Posterior cingulate gyrus (tissue), 11 donors: ENCODE results near the gene ZBED4.

Experiments used
- DNase-seq, 10 donors: peaks; one replicate each; pipeline versions ENCODE4 v3.0.0 to v3.0.0-alpha.2; 2020 to 2021; ENCODE audit warnings: mixed read lengths in 3 of 10
- intact Hi-C: fragments of 100-400 bp; cut with DNase I; formaldehyde crosslinking; loops from one replicate; pipeline ENCODE4 v1.15.1; 2023

Gene ZBED4

DNA sequence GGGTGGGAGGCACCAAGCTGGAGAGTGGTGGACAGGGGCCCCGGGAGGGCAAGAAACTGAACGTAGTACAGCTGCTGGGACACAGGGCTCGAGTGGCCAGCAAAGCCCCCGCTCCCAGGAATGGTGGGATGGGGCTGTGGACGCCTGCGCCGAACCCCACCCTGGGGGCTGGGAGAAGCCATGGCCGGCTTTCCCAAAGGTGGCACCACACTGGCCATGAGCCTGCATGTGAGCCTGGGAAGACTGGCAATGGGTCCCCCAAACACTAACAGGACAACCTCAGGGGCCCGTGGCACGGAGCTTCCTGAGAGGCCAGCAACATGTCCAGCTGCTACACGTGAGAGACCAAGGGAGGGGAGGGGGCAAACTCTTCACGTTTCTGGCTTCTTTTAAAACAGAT, 60.6 kb downstream of the ZBED4 start:
- peak in 2 of 10 donors; percentile 65 to 75 for DNase-seq
- intact Hi-C loops: no loop called here

- no peak for DNase-seq
- intact Hi-C loops: no loop called here
Measured at GRCh38 chr22:49915610-49916009, 62.0 kb downstream of the ZBED4 start.

DNA sequence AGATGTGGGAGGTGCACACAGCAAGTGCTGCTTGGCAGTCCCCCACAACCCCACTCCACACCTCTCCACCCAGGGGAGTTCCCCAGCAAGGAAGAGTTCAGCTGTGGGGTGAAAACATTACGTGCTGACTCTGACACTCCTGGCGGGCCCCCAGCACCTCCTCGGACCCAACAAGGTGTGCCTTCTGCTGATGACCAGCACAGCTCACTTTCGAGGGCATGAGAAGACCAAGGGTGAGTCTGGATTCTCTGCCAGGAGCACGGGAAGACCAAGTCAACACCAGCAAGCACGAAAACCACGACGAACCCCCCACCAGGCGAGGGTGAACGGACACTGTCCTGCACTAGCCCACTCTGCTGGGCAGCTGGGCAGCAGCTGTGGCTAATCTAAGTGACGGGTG, 63.2 kb downstream of the ZBED4 start:
- intact Hi-C loops: no loop called here
- no peak for DNase-seq

- intact Hi-C loops: loop anchor here (2.0 kb wide), 1 partner anchor 65 kb away; the partner anchor contains the start of gene ZBED4
- DNase-seq: peak; percentile 96 to 100 (median 99)
Measured at GRCh38 chr22:49917974-49918910, 64.6 kb downstream of the ZBED4 start, which contains the start of the genes ALG12 and CRELD2. ALG12 (minus strand) TSS chr22:49918438; CDS start chr22:49913765, 4,673 bp downstream. CRELD2 (plus strand) TSS chr22:49918634; CDS start chr22:49918770, 136 bp downstream.

DNA sequence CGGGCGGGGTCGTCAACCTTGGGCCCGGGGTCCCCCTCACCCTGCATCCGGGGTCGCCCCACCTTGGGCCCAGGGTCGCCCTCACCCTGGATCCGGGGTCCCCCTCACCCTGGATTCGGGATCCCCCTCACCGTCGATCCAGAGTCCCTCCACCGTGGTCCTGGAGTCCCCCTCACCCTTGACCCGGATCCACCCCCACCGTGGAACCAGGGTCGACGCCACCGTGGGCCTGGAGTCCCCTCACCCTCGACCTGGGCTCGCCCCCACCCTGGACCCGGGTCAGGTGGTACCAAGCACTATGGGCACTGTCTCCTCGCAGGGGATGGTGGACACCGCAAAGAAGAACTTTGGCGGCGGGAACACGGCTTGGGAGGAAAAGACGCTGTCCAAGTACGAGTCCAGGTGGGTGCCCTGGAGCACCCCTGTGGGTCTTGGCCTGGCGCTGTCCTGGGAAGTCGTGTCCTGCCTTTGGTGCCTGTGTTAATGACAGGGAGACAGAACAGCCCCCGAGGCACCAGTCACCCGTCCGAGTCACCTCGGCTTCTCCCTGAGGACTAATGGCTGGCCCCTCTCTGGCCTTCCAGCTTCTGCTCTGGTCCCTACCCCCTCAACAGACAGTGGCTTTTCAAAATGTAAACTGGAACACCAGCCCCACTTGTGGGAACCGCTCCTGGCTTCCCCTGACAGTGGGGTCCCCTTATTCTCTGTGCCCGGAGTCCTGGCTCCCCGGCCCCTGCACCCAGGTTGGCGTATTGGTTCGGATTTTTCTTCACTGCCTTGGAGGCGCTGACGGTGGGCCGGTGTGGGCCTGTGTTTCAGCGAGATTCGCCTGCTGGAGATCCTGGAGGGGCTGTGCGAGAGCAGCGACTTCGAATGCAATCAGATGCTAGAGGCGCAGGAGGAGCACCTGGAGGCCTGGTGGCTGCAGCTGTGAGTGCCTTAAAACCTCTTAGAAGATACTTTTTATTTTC, 65.6 kb downstream of the ZBED4 start:
- intact Hi-C loops: loop anchor here (2.0 kb wide), 1 partner anchor 66 kb away; the partner anchor contains the start of gene ZBED4
- DNase-seq: no peak

GRCh38 chr22:49920859-49921258, 67.2 kb downstream of the ZBED4 start:
- intact Hi-C loops: loop anchor here (10.0 kb wide), 1 partner anchor 284 kb away; the partner anchor contains the start of gene SELENOO
- DNase-seq: no peak

- no peak for DNase-seq
- intact Hi-C loops: loop anchor here (10.0 kb wide), 1 partner anchor 283 kb away; the partner anchor contains the start of gene SELENOO
Measured at GRCh38 chr22:49921508-49922278, 68.0 kb downstream of the ZBED4 start.

DNA sequence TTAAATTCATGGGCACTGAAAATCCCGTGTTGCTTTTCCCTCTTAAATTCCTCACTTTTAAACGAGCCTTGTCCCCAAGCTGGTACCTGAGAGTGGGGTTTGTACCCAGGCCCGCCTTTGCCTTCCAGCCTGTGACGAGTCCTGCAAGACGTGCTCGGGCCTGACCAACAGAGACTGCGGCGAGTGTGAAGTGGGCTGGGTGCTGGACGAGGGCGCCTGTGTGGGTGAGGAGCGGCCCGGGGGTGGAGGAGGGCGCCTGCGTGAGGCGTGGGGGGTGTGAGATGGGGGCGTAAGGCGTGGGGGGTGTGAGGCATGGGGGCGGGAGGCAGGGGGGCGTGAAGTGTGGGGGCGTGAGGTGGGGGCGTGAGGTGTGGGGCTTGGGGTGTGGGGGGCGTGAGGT, 68.8 kb downstream of the ZBED4 start:
- DNase-seq: no peak
- intact Hi-C loops: loop anchor here (10.0 kb wide), 1 partner anchor 282 kb away; the partner anchor contains the start of gene SELENOO

DNA sequence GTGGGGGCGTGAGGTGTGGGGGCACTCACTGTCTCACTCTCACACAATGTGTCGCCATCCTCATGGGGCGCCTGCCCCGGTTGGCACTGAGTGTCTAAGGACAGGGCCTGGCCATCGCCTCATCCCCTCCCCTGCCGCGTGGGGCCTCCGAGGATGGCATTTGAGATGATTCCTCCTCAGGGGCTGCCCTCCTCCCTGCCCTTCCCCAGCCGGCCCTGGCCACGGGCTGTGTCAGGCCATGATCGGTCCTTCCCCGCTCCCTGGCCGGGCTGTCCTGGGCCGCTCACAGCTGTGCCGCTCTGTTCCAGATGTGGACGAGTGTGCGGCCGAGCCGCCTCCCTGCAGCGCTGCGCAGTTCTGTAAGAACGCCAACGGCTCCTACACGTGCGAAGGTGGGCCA, 69.3 kb downstream of the ZBED4 start:
- intact Hi-C loops: loop anchor here (10.0 kb wide), 1 partner anchor 282 kb away; the partner anchor contains the start of gene SELENOO
- no peak for DNase-seq

DNA sequence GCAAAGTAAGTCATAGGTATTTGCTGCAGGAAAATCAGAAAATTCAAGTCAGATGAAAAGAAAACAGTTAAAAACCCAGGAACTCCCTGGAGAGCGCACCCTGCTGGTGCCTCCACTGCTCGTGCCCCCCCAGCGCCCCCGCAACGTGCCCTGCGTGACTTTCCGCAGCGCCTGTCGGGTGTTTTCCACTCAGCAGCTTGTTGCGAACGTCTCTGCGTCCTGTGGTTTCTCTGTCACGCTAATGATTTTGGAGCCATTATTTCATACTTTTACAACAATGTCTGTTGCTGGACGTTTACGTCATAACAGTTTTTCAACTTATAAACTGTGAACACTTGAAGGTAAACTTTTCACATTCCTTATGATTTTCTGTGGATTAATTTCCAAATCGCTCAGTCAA, 69.8 kb downstream of the ZBED4 start:
- no peak for DNase-seq
- intact Hi-C loops: loop anchor here (10.0 kb wide), 1 partner anchor 281 kb away; the partner anchor contains the start of gene SELENOO

- intact Hi-C loops: loop anchor here (10.0 kb wide), 1 partner anchor 281 kb away; the partner anchor contains the start of gene SELENOO
- DNase-seq: no peak
Measured at GRCh38 chr22:49924113-49924833, 70.6 kb downstream of the ZBED4 start.

DNA sequence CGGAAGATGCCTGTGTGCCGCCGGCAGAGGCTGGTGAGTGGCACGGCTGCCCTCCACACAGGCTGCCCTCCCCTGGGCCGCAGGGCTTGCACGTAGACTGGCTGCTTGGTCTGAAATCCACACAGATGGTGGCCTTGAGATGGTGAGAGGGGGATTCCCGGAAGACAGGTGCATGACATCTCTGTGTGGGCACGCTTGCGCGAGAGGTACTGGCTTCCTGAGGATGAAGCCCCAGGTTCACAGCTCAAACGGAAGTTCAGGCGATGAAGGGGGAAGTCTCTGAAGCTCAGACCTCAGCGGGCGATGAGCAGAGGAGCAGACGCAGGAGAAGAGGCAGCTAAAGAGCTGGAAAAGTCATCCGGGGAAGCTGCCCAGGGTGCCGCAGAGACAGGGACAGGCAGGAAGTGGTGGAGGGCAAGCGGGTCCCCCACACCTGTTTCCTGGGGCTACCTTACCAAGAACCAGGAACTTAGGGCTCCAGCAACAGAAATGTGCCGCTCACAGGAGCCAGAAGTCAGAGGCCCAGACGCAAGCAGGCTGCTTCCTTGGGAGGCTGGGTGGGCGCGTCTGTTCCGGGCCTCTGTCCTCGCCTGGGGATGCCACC, 72.0 kb downstream of the ZBED4 start:
- DNase-seq: no peak
- intact Hi-C loops: loop anchor here (10.0 kb wide), 1 partner anchor 279 kb away; the partner anchor contains the start of gene SELENOO

- DNase-seq: no peak
- intact Hi-C loops: loop anchor here (10.0 kb wide), 1 partner anchor 278 kb away; the partner anchor contains the start of gene SELENOO
Measured at GRCh38 chr22:49926916-49927315, 73.3 kb downstream of the ZBED4 start.

DNA sequence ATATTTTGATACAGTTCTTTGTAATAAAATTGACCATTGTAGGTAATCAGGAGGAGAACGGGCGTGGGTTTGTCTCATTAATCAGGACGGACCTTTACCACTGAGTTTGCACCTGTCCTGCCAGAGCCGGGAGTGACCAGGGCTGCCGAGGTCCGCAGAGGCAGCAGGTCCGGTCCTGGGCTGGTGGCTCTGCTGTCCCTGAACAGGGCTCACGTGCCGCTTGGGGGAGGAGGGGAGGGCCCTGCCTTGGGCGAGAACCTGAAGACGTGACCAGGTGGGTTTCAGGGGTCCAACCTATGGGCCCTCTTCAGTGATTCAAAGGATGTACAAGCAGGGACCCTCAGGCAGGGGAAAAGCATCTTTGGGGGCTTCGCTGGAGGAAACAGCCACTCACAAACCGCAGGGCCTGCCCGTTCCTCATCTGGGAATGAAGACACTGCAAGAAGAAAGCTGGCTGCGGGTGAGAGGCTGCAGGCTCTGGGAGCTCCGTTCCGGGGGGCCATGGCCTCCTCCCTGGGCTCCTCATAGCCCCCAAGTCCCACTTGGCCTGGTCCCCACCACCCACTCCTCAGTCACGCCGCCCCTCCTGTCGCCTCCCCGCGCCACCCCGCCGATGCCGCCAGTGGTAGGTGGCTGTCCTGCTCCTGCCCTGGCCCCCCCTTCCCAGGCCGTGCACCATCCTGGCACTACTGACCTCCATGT, 74.0 kb downstream of the ZBED4 start:
- DNase-seq: no peak
- intact Hi-C loops: loop anchor here (10.0 kb wide), 1 partner anchor 277 kb away; the partner anchor contains the start of gene SELENOO

GRCh38 chr22:49928185-49928495, 74.5 kb downstream of the ZBED4 start:
- intact Hi-C loops: loop anchor here (10.0 kb wide), 1 partner anchor 277 kb away; the partner anchor contains the start of gene SELENOO
- DNase-seq: no peak

GRCh38 chr22:49928555-49929210, 75.0 kb downstream of the ZBED4 start:
- no peak for DNase-seq
- intact Hi-C loops: loop anchor here (1.0 to 10.0 kb wide), 2 partner anchors 102 to 276 kb away; partner anchors contain the start of gene SELENOO
